Stomach (tissue), 9 donors: ENCODE measurements around the gene BTG4. TPM values are rescaled to one million over a fixed set of nuclear protein-coding genes. Genes with fewer than 3 reads are reported as not detected.

ENCODE experiments used
- DNase-seq, 2 donors: peaks; one replicate each; pipeline versions ENCODE4 v3.0.0 to v3.0.0-alpha.2; 2013 to 2019
- H3K27ac ChIP-seq, 5 donors: fragments of 200-600 bp in 4 of 5; sonication (generic) in 4 of 5; one replicate each; pipeline ENCODE4 v1.5.1; 2013 to 2019; ENCODE audit warnings: mild to moderate bottlenecking in 1 of 5, moderate library complexity in 1 of 5
- H3K27me3 ChIP-seq, 3 donors: fragments of 200-600 bp; sonication (generic); one replicate each; pipeline ENCODE4 v1.5.1; 2017 to 2019; ENCODE audit warnings: mixed run types in 1 of 3
- H3K36me3 ChIP-seq, 4 donors: fragments of 200-600 bp; sonication (generic); 1 replicate in 3 of 4; 2 replicates in 1 of 4; pipeline ENCODE4 v1.5.1; 2016 to 2019
- H3K4me1 ChIP-seq, 4 donors: fragments of 200-600 bp; sonication (generic); one replicate each; pipeline ENCODE4 v1.5.1; 2016 to 2019
- H3K4me3 ChIP-seq, 4 donors: fragments of 200-600 bp; sonication (generic) in 3 of 4; one replicate each; pipeline ENCODE4 v1.5.1; 2016 to 2019; ENCODE audit warnings: mild to moderate bottlenecking in 1 of 4
- H3K9me3 ChIP-seq, 4 donors: fragments of 200-600 bp; sonication (generic); one replicate each; pipeline ENCODE4 v1.5.1; 2016 to 2019
- EP300 ChIP-seq: sonication (generic); formaldehyde crosslinking; IDR thresholded peaks from one replicate; pipeline ENCODE4 v1.6.1; 2017; ENCODE audit warnings: antibody characterized with exemption
- POLR2A ChIP-seq, 4 donors: fragments of 450-650 bp; IDR thresholded peaks; one replicate each; pipeline ENCODE4 v1.6.1; 2016; ENCODE audit warnings: antibody characterized with exemption in 4 of 4, control low read depth in 2 of 4, mild to moderate bottlenecking in 1 of 4, moderate library complexity in 1 of 4
- POLR2AphosphoS5 ChIP-seq, 3 donors: sonication (generic); formaldehyde crosslinking; IDR thresholded peaks; one replicate each; pipeline ENCODE4 v1.6.1; 2016; ENCODE audit warnings: antibody characterized with exemption in 3 of 3
- WGBS, 5 donors: extraction: QIAGEN DNeasy Blood & Tissue Kit in 3 of 5; methylation state at CpG; one replicate each; pipeline versions ENCODE4 v1.1.5 to v1.1.7; 2013 to 2018; 5-methylcytosine and 5-hydroxymethylcytosine counted together
- intact Hi-C: fragments of 100-400 bp; cut with DNase I; formaldehyde crosslinking; loops from one replicate; pipeline ENCODE4 v1.15.1; 2023; ENCODE audit warnings: low total_unique reads
- polyA plus RNA-seq, 3 donors: library from polyadenylated mRNA; stranded (reverse); fragments of 200-250 nt; gene quantifications; one replicate each; pipeline ENCODE4 v1.2.3, GENCODE V29; 2013
- total RNA-seq, 5 donors: library from RNA; depleted of rRNA; stranded (reverse); fragments of >200 nt; gene quantifications; one replicate each; pipeline versions ENCODE4 v1.1.0 to v1.2.3, GENCODE V29; 2014 to 2016
- TF ChIP-seq, protein P1 (sequence below), 7 experiments: fragments of 450-650 bp in 4 of 7; fragments of 200-600 bp in 3 of 7; sonication (generic) in 3 of 7; IDR thresholded peaks; one replicate each; pipeline ENCODE4 v1.5.1; 2016 to 2019; ENCODE audit warnings: antibody characterized with exemption in 7 of 7, control low read depth in 2 of 7, mild to moderate bottlenecking in 1 of 7
- donor health status: healthy with polysubstance abuse.
- donor health status: Bipolar disorder and iron deficiency.
- donor health status: healthy.

BTG4 gene
- total and polyA plus RNA-seq, 8 donors: not detected

DNA sequence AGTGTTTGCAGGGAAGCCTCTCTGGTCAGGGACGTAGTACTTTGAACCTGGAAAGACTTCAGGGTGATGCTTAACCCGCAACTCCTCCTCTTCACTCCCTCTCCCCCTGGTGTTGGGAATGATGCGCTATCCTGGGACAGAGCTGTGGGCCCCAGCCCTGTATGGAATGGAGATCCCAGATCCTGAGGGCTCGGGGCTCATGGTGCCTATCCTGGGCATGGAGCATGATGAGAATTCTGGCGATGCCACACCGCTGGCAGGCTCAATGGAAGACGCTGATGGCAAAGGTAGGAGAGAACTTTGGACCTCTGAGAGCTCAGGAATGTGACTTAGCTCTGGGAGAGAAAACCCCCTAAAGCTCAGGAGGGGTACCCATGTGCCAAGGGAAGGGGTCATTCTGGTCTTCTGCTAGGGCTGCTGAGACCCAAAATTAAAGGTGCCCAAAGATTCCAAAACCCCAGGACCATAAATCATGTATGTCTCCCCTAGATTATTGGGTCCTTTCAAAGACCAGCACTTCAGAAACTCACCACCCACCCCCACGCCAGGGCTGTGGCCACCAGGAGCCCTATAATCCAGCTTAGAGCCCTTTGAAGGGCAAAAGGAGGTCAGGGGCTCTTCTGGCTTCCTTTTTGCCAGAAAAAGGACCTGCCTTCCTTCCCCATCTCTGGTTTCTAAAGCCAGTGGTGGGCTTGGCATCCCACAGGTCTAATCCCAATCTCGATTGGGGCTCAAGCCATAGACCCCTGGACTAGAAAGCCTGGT lies 52.5 kb downstream of the BTG4 start:
- 82 to 87% (median 83%) methylated on average over 9 of the region's 9 CpGs for WGBS, 5 donors
- intact Hi-C loops: no loop called here
- Histone ChIP-seq H3K27me3 (peaks cover 0 to 33% (median 3%) of the 10 kb centered on the region in 3 donors), H3K4me3 (no peak overlapping the region), H3K27ac (no peak overlapping the region), H3K4me1 (peaks cover 0 to 7% (median under 1%) of the 10 kb centered on the region in 4 donors), H3K9me3 (no peaks in the 10 kb centered on the region), H3K36me3 (no peaks in the 10 kb centered on the region)
- DNase-seq: no peak
- no peak for TF ChIP-seq POLR2AphosphoS5 (IDR thresholded peaks at IDR 0.05)
- TF ChIP-seq EP300: no peak
- TF ChIP-seq, protein P1, sequence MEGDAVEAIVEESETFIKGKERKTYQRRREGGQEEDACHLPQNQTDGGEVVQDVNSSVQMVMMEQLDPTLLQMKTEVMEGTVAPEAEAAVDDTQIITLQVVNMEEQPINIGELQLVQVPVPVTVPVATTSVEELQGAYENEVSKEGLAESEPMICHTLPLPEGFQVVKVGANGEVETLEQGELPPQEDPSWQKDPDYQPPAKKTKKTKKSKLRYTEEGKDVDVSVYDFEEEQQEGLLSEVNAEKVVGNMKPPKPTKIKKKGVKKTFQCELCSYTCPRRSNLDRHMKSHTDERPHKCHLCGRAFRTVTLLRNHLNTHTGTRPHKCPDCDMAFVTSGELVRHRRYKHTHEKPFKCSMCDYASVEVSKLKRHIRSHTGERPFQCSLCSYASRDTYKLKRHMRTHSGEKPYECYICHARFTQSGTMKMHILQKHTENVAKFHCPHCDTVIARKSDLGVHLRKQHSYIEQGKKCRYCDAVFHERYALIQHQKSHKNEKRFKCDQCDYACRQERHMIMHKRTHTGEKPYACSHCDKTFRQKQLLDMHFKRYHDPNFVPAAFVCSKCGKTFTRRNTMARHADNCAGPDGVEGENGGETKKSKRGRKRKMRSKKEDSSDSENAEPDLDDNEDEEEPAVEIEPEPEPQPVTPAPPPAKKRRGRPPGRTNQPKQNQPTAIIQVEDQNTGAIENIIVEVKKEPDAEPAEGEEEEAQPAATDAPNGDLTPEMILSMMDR (IDR thresholded peaks at IDR 0.05): no peak
- TF ChIP-seq POLR2A (IDR thresholded peaks at IDR 0.05): no peak

- intact Hi-C loops: no loop called here
Observed at GRCh38 chr11:111457731-111458368, 54.3 kb downstream of the BTG4 start.

DNA sequence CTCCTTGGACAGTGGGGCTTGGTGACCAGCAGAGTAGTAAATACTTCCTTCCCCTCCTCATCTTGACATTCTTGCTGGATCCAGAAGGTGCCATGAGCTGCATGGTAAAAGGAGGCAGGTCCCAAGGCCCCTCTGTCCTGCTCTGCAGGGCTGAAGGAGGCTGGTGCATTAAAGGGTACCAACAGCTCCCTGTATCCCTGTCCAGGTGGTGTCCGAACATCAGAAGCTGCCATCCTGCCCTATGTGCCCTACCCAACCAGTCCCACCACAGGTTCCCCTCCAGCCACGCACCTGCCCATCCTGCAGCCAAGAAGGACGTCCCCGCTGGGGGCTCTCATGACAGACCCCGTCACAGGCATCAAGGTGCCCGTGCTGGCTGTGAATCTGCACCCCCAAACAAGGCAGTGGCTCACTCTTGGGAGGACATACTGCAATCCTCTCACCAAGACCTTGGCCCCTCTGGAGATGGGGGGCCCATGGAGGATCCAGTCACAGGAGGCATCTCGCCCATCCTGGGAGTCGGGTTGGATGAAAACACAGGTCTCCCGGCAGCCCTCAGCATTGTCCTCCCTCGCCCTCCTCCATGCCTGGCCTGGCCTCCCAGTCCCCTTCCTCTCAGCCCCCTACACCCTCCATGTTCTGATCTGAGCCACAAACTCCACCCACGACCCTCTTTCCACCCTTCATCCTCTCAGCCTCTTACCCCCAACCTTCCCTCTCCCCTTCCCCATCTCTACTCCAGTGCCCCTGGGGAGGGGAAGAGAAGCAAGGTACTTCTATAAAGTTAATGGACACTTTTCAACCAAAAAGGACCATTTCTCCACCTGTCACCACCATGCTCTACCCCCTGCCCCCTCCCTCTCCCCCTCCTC lies 55.1 kb downstream of the BTG4 start:
- TF ChIP-seq, protein P1 (IDR thresholded peaks at IDR 0.05): no peak
- TF ChIP-seq EP300 (no peak), POLR2A (IDR thresholded peaks at IDR 0.05) (no peak), POLR2AphosphoS5 (IDR thresholded peaks at IDR 0.05) (no peak)
- intact Hi-C loops: no loop called here
- 83 to 88% (median 84%) methylated on average over 8 to 11 of the region's 11 CpGs for WGBS, 5 donors
- Histone ChIP-seq H3K36me3 (no peaks in the 10 kb centered on the region), H3K4me1 (peaks cover 0 to 7% (median 2%) of the 10 kb centered on the region in 4 donors), H3K27ac (no peak overlapping the region), H3K27me3 (peaks cover 0 to 33% (median 3%) of the 10 kb centered on the region in 3 donors), H3K9me3 (no peaks in the 10 kb centered on the region), H3K4me3 (no peak overlapping the region)
- DNase-seq: peak in 1 of 2 donors; percentile 2

More at GRCh38 chr11:111457731-111458368, 54.3 kb downstream of the BTG4 start:
- DNase-seq: no peak
- H3K27me3 ChIP-seq: peaks cover 0 to 33% (median 3%) of the 10 kb centered on the region in 3 donors
- no peak overlapping the region for H3K27ac ChIP-seq
- no peaks in the 10 kb centered on the region for H3K36me3 ChIP-seq
- H3K9me3 ChIP-seq: no peaks in the 10 kb centered on the region
- H3K4me1 ChIP-seq: peaks cover 0 to 7% (median 2%) of the 10 kb centered on the region in 4 donors
- 87 to 93% (median 90%) methylated on average over 9 of the region's 9 CpGs for WGBS, 5 donors
- H3K4me3 ChIP-seq: no peak overlapping the region
- TF ChIP-seq, protein P1 (IDR thresholded peaks at IDR 0.05): no peak
- TF ChIP-seq EP300: no peak
- no peak for TF ChIP-seq POLR2A (IDR thresholded peaks at IDR 0.05)
- TF ChIP-seq POLR2AphosphoS5 (IDR thresholded peaks at IDR 0.05): no peak
